CD4-positive, alpha-beta T cell (primary cell): ENCODE data around the gene ELOB. TPM values are rescaled to one million over a fixed set of nuclear protein-coding genes. Genes with fewer than 3 reads are reported as not detected.
A peak's percentile ranks its signal among the peaks of the same experiment; 100 is the strongest.

Experiments
- ATAC-seq: fragments of 200-7000 bp; cut with Tn5 transposase; one replicate; pipeline ENCODE4 v1.10.0; 2022; ENCODE audit warnings: mild to moderate bottlenecking; ENCODE audit not compliant: poor library complexity
- CTCF ChIA-PET: fragments of 350-600 bp; sonication (Branson Sonifier 250); formaldehyde crosslinking; loops from one replicate; lab custom pipeline; 2021; ENCODE audit warnings: antibody characterized with exemption, inconsistent platforms; lab: Charles Lee
- POLR2A ChIA-PET: fragments of 350-600 bp; sonication (Branson Sonifier 250); formaldehyde crosslinking; loops from one replicate; lab custom pipeline; 2021; ENCODE audit warnings: antibody characterized with exemption, inconsistent platforms; lab: Charles Lee
- DNase-seq, 14 experiments: peaks; one replicate each; pipeline ENCODE4 v3.0.0-alpha.2; 2013 to 2020; ENCODE audit warnings: mixed read lengths in 2 of 14
- H3K27ac ChIP-seq, 2 donors: one replicate each; pipeline versions ENCODE4 v1.5.1 to v1.7.0; 2013; ENCODE audit warnings: low read length in 2 of 2, low read depth in 1 of 2, mild to moderate bottlenecking in 1 of 2
- H3K27me3 ChIP-seq, 2 experiments: 1 replicate in 1 of 2; 2 replicates in 1 of 2; pipeline versions ENCODE4 v1.6.1 to v1.7.0; 2013; ENCODE audit warnings: low read length in 2 of 2, control low read depth in 1 of 2, mild to moderate bottlenecking in 1 of 2, moderate library complexity in 1 of 2; ENCODE audit not compliant: insufficient read depth in 2 of 2, control insufficient read depth in 1 of 2
- H3K36me3 ChIP-seq: one replicate; pipeline ENCODE4 v1.6.1; 2013; ENCODE audit warnings: low read length, control low read depth; ENCODE audit not compliant: insufficient read depth
- H3K4me1 ChIP-seq: one replicate; pipeline ENCODE4 v1.6.1; 2013; ENCODE audit warnings: low read length, control low read depth; ENCODE audit not compliant: insufficient read depth
- H3K4me3 ChIP-seq: one replicate; pipeline ENCODE4 v1.5.1; 2013; ENCODE audit warnings: mild to moderate bottlenecking, low read length, moderate library complexity
- H3K9me3 ChIP-seq, 2 experiments: 1 replicate in 1 of 2; 2 replicates in 1 of 2; pipeline versions ENCODE4 v1.6.1 to v1.7.0; 2013; ENCODE audit warnings: low read length in 2 of 2, mild to moderate bottlenecking in 2 of 2, control low read depth in 1 of 2, moderate library complexity in 1 of 2; ENCODE audit not compliant: control insufficient read depth in 1 of 2, insufficient read depth in 1 of 2
- H3K27ac Mint-ChIP-seq: one replicate; pipeline ENCODE4 v1.8.0; 2020; ENCODE audit warnings: mixed read lengths
- H3K27me3 Mint-ChIP-seq: one replicate; pipeline ENCODE4 v1.8.0; 2021; ENCODE audit warnings: mixed read lengths
- H3K36me3 Mint-ChIP-seq: one replicate; pipeline ENCODE4 v1.8.0; 2021; ENCODE audit warnings: low read depth, mixed read lengths
- H3K4me1 Mint-ChIP-seq: one replicate; pipeline ENCODE4 v1.8.0; 2021; ENCODE audit warnings: low read depth, mixed read lengths
- H3K4me3 Mint-ChIP-seq: one replicate; pipeline ENCODE4 v1.8.0; 2020; ENCODE audit warnings: mild to moderate bottlenecking, mixed read lengths
- H3K9me3 Mint-ChIP-seq: one replicate; pipeline ENCODE4 v1.8.0; 2020; ENCODE audit warnings: mixed read lengths
- CTCF ChIP-seq: fragments of 200-600 bp; IDR thresholded peaks from one replicate; pipeline ENCODE4 v1.8.0; 2022; ENCODE audit warnings: antibody characterized with exemption, mild to moderate bottlenecking
- intact Hi-C, 2 experiments: fragments of 100-400 bp; cut with DNase I in 1 of 2; cut with micrococcal nuclease in 1 of 2; formaldehyde crosslinking; loops; one replicate each; pipeline versions ENCODE4 v1.15.1 to v1.9.0; 2023 to 2025; cut with DNase I, micrococcal nuclease
- total RNA-seq, 174 experiments: library from RNA in 2 of 174; stranded (reverse) in 2 of 174; gene quantifications; one replicate each; pipeline ENCODE4 v1.2.3 and lab custom pipeline; 2021 to 2026

The ELOB gene
- total RNA-seq, 2 experiments from 2014 or later, result 102 to 103 TPM

GRCh38 chr16:2779151-2779920 is 2.3 kb upstream of the ELOB start:
- peak overlapping the region; percentile 100 for H3K27ac Mint-ChIP-seq
- POLR2A ChIA-PET, result interaction anchor here (0.7 to 5.4 kb wide), 9 partner anchors 8 to 132 kb away, joined by 3 to 88 read pairs (median 7); partner anchors contain the start of genes FLYWCH1, FLYWCH2, KCTD5 and PRSS33
- intact Hi-C loops, result loop anchor here (2.0 to 5.0 kb wide), 2 partner anchors 88 to 89 kb away; no protein-coding TSS in a partner anchor
- H3K36me3 Mint-ChIP-seq, result peaks cover 22% of the 10 kb centered on the region
- peak overlapping the region; percentile 88 for H3K4me3 ChIP-seq
- no peaks in the 10 kb centered on the region for H3K9me3 Mint-ChIP-seq
- no peaks in the 10 kb centered on the region for H3K27me3 Mint-ChIP-seq
- peaks cover 43% of the 10 kb centered on the region for H3K4me1 ChIP-seq
- peaks cover 11% of the 10 kb centered on the region for H3K36me3 ChIP-seq
- H3K9me3 ChIP-seq, result no peaks in the 10 kb centered on the region
- no peaks in the 10 kb centered on the region for H3K27me3 ChIP-seq
- TF ChIP-seq CTCF, result no peak
- peaks cover 32% of the 10 kb centered on the region for H3K4me1 Mint-ChIP-seq
- no peak for ATAC-seq
- H3K4me3 Mint-ChIP-seq, result peak overlapping the region; percentile 98
- no peak for DNase-seq
- CTCF ChIA-PET, result interaction anchor here (3.2 kb wide), 1 partner anchor 89 kb away, joined by 16 read pairs; no protein-coding TSS in a partner anchor
- no peak overlapping the region for H3K27ac ChIP-seq

DNA sequence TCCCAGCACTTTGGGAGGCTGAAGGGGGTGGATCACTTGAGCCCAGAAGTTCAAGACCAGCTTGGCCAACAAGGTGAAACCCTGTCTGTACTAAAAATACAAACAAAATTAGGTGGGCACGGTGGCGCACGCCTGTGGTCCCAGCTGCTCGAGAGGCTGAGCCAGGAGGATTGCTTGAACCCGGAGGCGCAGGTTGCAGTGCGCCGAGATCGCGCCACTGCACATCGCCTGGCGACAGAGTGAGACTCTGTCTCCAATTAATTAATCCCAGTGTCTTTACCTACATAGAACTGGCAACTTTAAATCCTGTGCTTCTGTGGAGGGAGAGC is 1.5 kb upstream of the ELOB start:
- Histone ChIP-seq H3K27me3 (no peaks in the 10 kb centered on the region), H3K27ac (peak overlapping the region; percentile 97 to 98), H3K9me3 (no peaks in the 10 kb centered on the region), H3K36me3 (peaks cover 18% of the 10 kb centered on the region), H3K4me3 (peak overlapping the region; percentile 88), H3K4me1 (peaks cover 45% of the 10 kb centered on the region)
- peaks cover 32% of the 10 kb centered on the region for H3K4me1 Mint-ChIP-seq
- H3K4me3 Mint-ChIP-seq, result peak overlapping the region; percentile 98
- ChIA-PET CTCF (interaction anchor here (1.7 to 3.2 kb wide), 2 partner anchors 90 to 149 kb away, joined by 5 to 16 read pairs; no protein-coding TSS in a partner anchor), POLR2A (interaction anchor here (0.7 to 5.4 kb wide), 12 partner anchors 9 to 564 kb away, joined by 3 to 88 read pairs (median 5); partner anchors contain the start of genes FLYWCH1, FLYWCH2, KCTD5 and PGP)
- H3K27ac Mint-ChIP-seq, result peak overlapping the region; percentile 100
- no peaks in the 10 kb centered on the region for H3K9me3 Mint-ChIP-seq
- peaks cover 27% of the 10 kb centered on the region for H3K36me3 Mint-ChIP-seq
- no peaks in the 10 kb centered on the region for H3K27me3 Mint-ChIP-seq
- ATAC-seq (no peak), DNase-seq (no peak)
- TF ChIP-seq CTCF, result no peak
- intact Hi-C loops, result loop anchor here (2.0 to 5.0 kb wide), 2 partner anchors 89 to 90 kb away; no protein-coding TSS in a partner anchor

DNA sequence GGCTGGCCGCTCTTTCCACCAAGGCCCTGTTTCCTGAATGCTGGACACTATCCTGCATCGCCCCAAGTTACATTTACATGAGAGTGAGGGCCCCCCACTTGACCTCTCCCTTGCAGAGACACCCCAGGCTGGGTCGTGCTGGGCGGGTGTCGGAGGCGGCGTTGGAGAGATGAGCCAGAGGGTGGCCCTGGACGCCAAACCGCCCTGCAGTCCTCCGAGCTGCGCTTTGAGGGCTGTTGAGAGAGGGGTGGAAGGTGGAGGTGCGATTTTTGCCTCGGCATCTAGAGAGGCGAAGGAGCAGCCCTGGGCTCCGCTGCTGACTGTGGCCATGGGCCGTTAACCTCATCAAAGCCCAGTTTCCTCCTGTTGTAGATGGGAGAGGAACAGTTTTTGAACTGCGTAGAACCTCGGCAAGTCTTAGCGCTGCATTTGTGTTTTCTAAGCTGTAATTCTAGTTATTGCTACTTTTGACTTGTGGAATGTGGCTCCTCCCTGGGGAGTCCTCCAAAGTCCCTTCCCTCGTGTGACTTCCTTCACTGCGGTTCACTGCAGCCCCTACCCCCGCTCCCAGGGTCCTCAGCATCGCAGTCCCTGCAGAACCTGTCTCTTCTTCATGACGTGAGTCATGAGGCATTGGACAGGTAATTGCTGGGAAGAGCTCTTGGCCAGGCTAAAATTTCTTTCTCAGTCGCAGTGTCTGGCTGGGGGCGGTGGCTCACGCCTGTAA is 986 bp upstream of the ELOB start:
- peak overlapping the region; percentile 88 for H3K4me3 ChIP-seq
- H3K4me1 ChIP-seq, result peaks cover 45% of the 10 kb centered on the region
- DNase-seq, result peak in 12 of 14 experiments; percentile 17 to 74 (median 42)
- POLR2A ChIA-PET, result interaction anchor here (0.6 to 5.4 kb wide), 22 partner anchors 9 to 814 kb away, joined by 3 to 88 read pairs (median 3); partner anchors contain the start of genes FLYWCH1, FLYWCH2, KCTD5 and NTHL1
- H3K27ac Mint-ChIP-seq, result peak overlapping the region; percentile 100
- CTCF ChIA-PET, result interaction anchor here (1.7 to 3.2 kb wide), 2 partner anchors 90 to 149 kb away, joined by 5 to 16 read pairs; no protein-coding TSS in a partner anchor
- TF ChIP-seq CTCF, result no peak
- peaks cover 33% of the 10 kb centered on the region for H3K36me3 Mint-ChIP-seq
- no peaks in the 10 kb centered on the region for H3K9me3 ChIP-seq
- H3K36me3 ChIP-seq, result peaks cover 23% of the 10 kb centered on the region
- no peaks in the 10 kb centered on the region for H3K27me3 Mint-ChIP-seq
- H3K27ac ChIP-seq, result peak overlapping the region; percentile 97 to 98
- H3K9me3 Mint-ChIP-seq, result no peaks in the 10 kb centered on the region
- intact Hi-C loops, result loop anchor here (1.0 to 5.0 kb wide), 6 partner anchors 25 to 105 kb away; partner anchors contain the start of gene SRRM2 (in 2 of the 2)
- H3K4me1 Mint-ChIP-seq, result peaks cover 32% of the 10 kb centered on the region
- H3K4me3 Mint-ChIP-seq, result peak overlapping the region; percentile 98
- peak; percentile 42 for ATAC-seq
- no peaks in the 10 kb centered on the region for H3K27me3 ChIP-seq
